IPS-NIHi7 (cell line): ENCODE data around the gene STEAP1.

Source experiments
- DNase-seq: peaks from one replicate; pipeline ENCODE4 v3.0.0; 2012; ENCODE audit warnings: mixed read lengths; ENCODE audit errors: extremely low spot score

The STEAP1 gene

DNA sequence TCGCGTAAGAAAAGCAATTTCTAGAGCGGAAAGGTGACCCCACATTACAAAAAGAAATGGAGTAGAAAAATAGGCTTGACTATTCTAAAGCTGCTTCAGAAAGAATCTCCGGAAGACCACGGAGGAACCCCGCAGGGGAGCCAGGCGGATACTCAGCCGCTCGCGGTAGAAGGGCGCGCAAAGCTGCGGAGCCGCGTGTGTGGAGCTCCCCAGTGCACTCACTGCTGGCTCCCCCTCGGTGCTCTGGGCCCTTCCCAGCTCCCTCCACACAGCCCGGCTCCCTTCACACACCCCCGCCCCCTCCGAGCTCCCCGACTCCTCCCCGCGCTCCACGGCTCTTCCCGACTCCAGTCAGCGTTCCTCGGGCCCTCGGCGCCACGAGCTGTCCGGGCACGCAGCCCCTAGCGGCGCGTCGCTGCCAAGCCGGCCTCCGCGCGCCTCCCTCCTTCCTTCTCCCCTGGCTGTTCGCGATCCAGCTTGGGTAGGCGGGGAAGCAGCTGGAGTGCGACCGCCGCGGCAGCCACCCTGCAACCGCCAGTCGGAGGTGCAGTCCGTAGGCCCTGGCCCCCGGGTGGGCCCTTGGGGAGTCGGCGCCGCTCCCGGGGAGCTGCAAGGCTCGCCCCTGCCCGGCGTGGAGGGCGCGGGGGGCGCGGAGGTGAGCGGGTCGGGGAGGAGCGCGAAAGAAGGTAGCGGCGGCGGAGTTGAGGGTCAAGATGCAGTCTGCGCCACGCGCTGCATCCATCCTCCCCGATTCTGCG, 57.3 kb downstream of the STEAP1 start, which contains the start of gene STEAP2:
Gene STEAP2, plus strand, starts transcription at position 350 of the 758 bp plus-strand sequence. CDS start 13,343 bp downstream, outside the sequence.
- peak; percentile 90 for DNase-seq

DNA sequence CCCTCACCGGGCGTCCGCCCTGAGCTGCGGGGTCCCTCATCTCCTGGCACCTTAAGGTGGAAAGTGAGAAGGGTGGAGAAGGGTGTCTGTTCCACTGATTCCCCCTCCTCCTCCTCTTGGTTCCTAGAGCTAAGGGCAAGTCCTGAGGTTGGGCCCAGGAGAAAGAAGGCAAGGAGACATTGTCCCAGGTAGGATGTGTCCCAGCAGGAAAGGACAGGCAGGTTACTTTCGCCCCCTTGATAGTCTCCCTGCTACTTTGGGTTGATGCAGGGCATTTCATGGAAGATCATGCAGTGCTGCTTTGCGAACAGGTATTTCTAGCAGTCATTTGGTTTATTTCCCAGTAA, 57.9 kb downstream of the STEAP1 start:
- peak; percentile 35 for DNase-seq

DNA sequence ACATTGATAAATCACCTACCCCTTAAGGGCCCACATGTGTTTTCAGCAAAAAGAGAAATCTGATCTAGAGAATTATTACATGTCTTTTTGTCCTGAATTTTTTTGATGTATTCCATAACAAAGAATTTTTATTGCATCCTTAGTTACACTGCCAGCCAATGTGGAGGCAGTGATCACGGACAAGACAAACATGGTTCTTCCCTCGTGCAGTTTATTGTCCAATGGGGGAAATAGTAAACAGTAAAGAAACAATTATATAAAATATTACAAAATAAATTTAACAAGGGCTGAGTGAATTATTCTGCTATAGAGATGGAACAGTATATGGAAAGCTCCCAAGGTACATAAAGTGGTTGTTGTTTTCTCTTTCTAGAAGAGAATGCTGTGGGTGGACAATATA, 59.3 kb downstream of the STEAP1 start:
- DNase-seq, result no peak
